ENCODE data around the gene PTGR3. TPM values are rescaled to one million over a fixed set of nuclear protein-coding genes. Genes with fewer than 3 reads are reported as not detected.

Gene PTGR3
- total and polyA plus RNA-seq, 8 donors, result 7.2 to 23.0 (median 18.1) TPM

DNA sequence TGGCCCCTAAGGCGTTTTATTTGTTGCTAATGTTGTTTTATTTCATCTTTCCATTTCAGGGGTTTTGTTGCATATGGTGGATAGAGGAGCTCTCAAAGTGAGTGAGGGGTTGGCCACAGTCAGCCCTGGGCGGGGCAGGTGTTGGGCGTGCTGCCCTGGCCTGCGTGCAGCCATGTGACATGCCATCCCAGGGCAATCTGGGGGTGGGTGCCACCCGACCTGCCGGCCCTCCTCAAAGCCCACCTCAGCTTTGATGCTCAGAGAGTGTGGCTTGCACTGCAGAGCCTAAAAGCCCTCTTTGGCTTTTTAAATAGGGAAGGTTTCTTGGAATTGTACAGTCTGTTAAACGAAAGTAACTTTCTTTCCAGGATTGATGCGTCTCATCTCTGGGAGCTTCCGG lies 20.0 kb upstream of the PTGR3 start:
- Histone ChIP-seq H3K27ac (no peak overlapping the region), H3K9me3 (no peaks in the 10 kb centered on the region), H3K27me3 (no peaks in the 10 kb centered on the region), H3K4me1 (peaks cover 9 to 21% (median 10%) of the 10 kb centered on the region in 3 donors), H3K4me3 (no peak overlapping the region), H3K36me3 (no peaks in the 10 kb centered on the region)
- FAIRE-seq (no peak), ATAC-seq (no peak), DNase-seq (no peak)
- intact Hi-C loops (cut with DNase I), result no loop called here
- no peak for TF ChIP-seq CTCF (IDR thresholded peaks at IDR 0.05)
- WGBS, 2 donors, result 85 to 88% methylated on average over 9 of the region's 9 CpGs

DNA sequence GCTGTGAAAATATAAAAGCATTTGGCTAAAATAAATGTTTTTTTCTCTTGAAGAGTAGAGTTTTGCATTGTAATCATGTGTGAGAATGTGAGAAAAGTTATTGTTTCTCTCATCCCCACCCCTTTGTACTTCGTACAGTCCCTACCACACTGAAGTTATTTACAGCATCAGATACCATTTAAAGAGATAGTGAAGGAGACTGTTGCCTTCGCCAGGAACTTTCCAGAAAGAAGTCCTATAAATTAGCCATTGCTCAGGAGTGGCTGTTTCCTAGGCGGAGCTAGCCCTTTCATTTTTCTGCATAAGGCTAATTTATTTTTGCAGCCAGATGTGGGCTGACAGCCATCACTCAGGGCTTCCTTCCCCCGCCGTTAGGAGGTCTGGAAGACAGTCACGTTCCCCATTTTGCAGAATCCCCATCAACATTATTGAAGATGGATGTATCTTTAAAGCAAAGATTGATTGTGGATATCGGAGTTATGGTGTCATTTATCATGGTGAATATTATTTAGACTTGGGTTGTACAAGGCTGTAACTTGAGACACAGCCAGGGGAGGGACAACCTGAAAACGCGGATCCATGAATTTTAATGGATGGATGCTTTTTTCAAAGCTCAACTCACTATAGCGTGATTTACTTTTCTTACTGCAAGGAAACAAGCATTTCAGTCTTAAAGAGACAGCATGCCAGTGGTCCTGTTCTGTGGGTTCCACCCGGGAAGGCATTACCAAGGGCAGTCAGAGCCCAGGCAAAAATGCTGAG lies 18.8 kb upstream of the PTGR3 start:
- intact Hi-C loops (cut with DNase I), result no loop called here
- no peaks in the 10 kb centered on the region for H3K36me3 ChIP-seq
- H3K9me3 ChIP-seq, result no peaks in the 10 kb centered on the region
- no peaks in the 10 kb centered on the region for H3K27me3 ChIP-seq
- WGBS, 2 donors, result 52 to 61% methylated on average over 11 of the region's 11 CpGs
- H3K27ac ChIP-seq, result peak overlapping the region in 1 of 4 donors; percentile 34
- DNase-seq, result no peak
- TF ChIP-seq CTCF (IDR thresholded peaks at IDR 0.05), result no peak
- peaks cover 9 to 25% (median 10%) of the 10 kb centered on the region in 3 donors for H3K4me1 ChIP-seq
- H3K4me3 ChIP-seq, result no peak overlapping the region
- FAIRE-seq, result no peak
- ATAC-seq, result no peak

GRCh38 chr18:75226956-75227316 lies 18.0 kb upstream of the PTGR3 start:
- FAIRE-seq, result no peak
- Histone ChIP-seq H3K36me3 (no peaks in the 10 kb centered on the region), H3K4me1 (peaks cover 9 to 25% (median 10%) of the 10 kb centered on the region in 3 donors), H3K9me3 (no peaks in the 10 kb centered on the region), H3K27ac (peak overlapping the region in 2 of 4 donors; percentile 21 to 34), H3K4me3 (peak overlapping the region in 2 of 4 donors; percentile 9 to 20), H3K27me3 (no peaks in the 10 kb centered on the region)
- intact Hi-C loops (cut with DNase I), result no loop called here
- no peak for TF ChIP-seq CTCF (IDR thresholded peaks at IDR 0.05)
- no peak for DNase-seq
- WGBS, 2 donors, result 65 to 68% methylated on average over 5 of the region's 5 CpGs
- ATAC-seq, result peak in 2 of 4 donors; percentile 4 to 17

GRCh38 chr18:75226286-75226955 lies 17.5 kb upstream of the PTGR3 start:
- H3K4me3 ChIP-seq, result peak overlapping the region in 2 of 4 donors; percentile 9 to 20
- peak overlapping the region in 2 of 4 donors; percentile 21 to 34 for H3K27ac ChIP-seq
- TF ChIP-seq CTCF (IDR thresholded peaks at IDR 0.05), result no peak
- H3K36me3 ChIP-seq, result no peaks in the 10 kb centered on the region
- peaks cover 9 to 25% (median 10%) of the 10 kb centered on the region in 3 donors for H3K4me1 ChIP-seq
- WGBS, 2 donors, result 12 to 13% methylated on average over 11 of the region's 11 CpGs
- FAIRE-seq (no peak), ATAC-seq (peak; percentile 53 to 80 (median 66)), DNase-seq (no peak)
- H3K27me3 ChIP-seq, result no peaks in the 10 kb centered on the region
- intact Hi-C loops (cut with DNase I), result no loop called here
- H3K9me3 ChIP-seq, result no peaks in the 10 kb centered on the region

All from pancreas (tissue), 10 donors.